HCT116 (cell line): ENCODE results near the gene NEK6. TPM values are rescaled to one million over a fixed set of nuclear protein-coding genes. Genes with fewer than 3 reads are reported as not detected.

Source experiments
- ATAC-seq: fragments of 200-7000 bp; cut with Tn5 transposase; 2 replicates; pipeline ENCODE4 v1.9.1; 2020; ENCODE audit warnings: mild to moderate bottlenecking, moderate library complexity
- BruUV-seq: library from RNA; stranded (reverse); fragments of 400-500 nt; replicated peaks from 2 replicates; lab custom pipeline; 2021; lab: Mats Ljungman, UMichigan
- CTCF ChIA-PET: fragments of 300-600 bp; sonication (Branson Sonifier 250); formaldehyde crosslinking; loops from one replicate; lab custom pipeline; 2021; ENCODE audit warnings: antibody characterized with exemption; lab: Charles Lee
- POLR2A ChIA-PET: fragments of 300-600, 350-600 bp; sonication (Branson Sonifier 250); formaldehyde crosslinking; loops from one replicate; lab custom pipeline; 2021; ENCODE audit warnings: antibody characterized with exemption; lab: Charles Lee
- RAD21 ChIA-PET, 2 experiments: fragments of 300-600 bp; sonication (Branson Sonifier 250); formaldehyde crosslinking; loops; one replicate each; lab custom pipeline; 2023; ENCODE audit warnings: low total read pairs in 2 of 2; ENCODE audit not compliant: uncharacterized antibody in 2 of 2, unreplicated experiment in 2 of 2, low non-redundant PET in 1 of 2; lab: Charles Lee
- DNase-seq: peaks from one replicate; pipeline ENCODE4 v3.0.0-alpha.2; 2010; ENCODE audit warnings: low read depth, low spot score
- H2AFZ ChIP-seq: fragments of 200-600 bp; shearing (Covaris generic), sonication (generic); 2 replicates; pipeline ENCODE4 v1.6.1; 2017; ENCODE audit warnings: low read depth, mixed run types, mixed read lengths, antibody characterized with exemption, low read length; ENCODE audit not compliant: poor library complexity, severe bottlenecking
- H3K27ac ChIP-seq: 2 replicates; pipeline ENCODE4 v1.5.1; 2012; ENCODE audit warnings: low read depth, low read length
- H3K27me3 ChIP-seq: fragments of 200-600 bp; sonication (generic); 2 replicates; pipeline ENCODE4 v1.6.1; 2016; ENCODE audit warnings: mixed run types, low read length, mixed read lengths; ENCODE audit not compliant: insufficient read depth
- H3K36me3 ChIP-seq, 2 experiments: fragments of 200-500 bp in 1 of 2; fragments of 200-600 bp in 1 of 2; sonication (Bioruptor generic) in 1 of 2; sonication (generic) in 1 of 2; 2 replicates each; pipeline versions ENCODE4 v1.5.1 to v1.6.1; 2014 to 2016; ENCODE audit warnings: low read length in 2 of 2, inconsistent platforms in 1 of 2, mixed read lengths in 1 of 2, mixed run types in 1 of 2; ENCODE audit not compliant: insufficient read depth in 2 of 2, control insufficient read depth in 1 of 2
- H3K4me1 ChIP-seq, 2 experiments: fragments of 200-600 bp in 1 of 2; sonication (generic) in 1 of 2; 2 replicates each; pipeline versions ENCODE4 v1.5.1 to v1.6.1; 2012 to 2017; ENCODE audit warnings: low read length in 2 of 2, inconsistent platforms in 1 of 2, mild to moderate bottlenecking in 1 of 2, mixed read lengths in 1 of 2, mixed run types in 1 of 2, moderate library complexity in 1 of 2; ENCODE audit not compliant: insufficient read depth in 2 of 2, control insufficient read depth in 1 of 2
- H3K4me2 ChIP-seq: fragments of 200-600 bp; sonication (generic); 2 replicates; pipeline ENCODE4 v1.6.1; 2017; ENCODE audit warnings: mixed run types, low read length, mixed read lengths
- H3K4me3 ChIP-seq, 2 experiments: fragments of 200-600 bp in 1 of 2; sonication (generic) in 1 of 2; replicated peaks in 1 of 2; 2 replicates each; pipeline ENCODE4 v1.5.1; 2011 to 2016; ENCODE audit warnings: low read length in 2 of 2, control low read depth in 1 of 2, low read depth in 1 of 2, mild to moderate bottlenecking in 1 of 2, mixed read lengths in 1 of 2, mixed run types in 1 of 2
- H3K79me2 ChIP-seq: fragments of 200-600 bp; sonication (generic); 2 replicates; pipeline ENCODE4 v1.6.1; 2017; ENCODE audit warnings: mild to moderate bottlenecking, mixed run types, low read length, moderate library complexity, mixed read lengths; ENCODE audit not compliant: insufficient read depth
- H3K9ac ChIP-seq: fragments of 200-600 bp; sonication (generic); 2 replicates; pipeline ENCODE4 v1.6.1; 2016; ENCODE audit warnings: low read length, mixed read lengths
- H3K9me2 ChIP-seq: fragments of 200-600 bp; sonication (generic), shearing (Covaris generic); 2 replicates; pipeline ENCODE4 v1.6.1; 2017; ENCODE audit warnings: mixed run types, mild to moderate bottlenecking, moderate library complexity; ENCODE audit not compliant: insufficient read depth
- H3K9me3 ChIP-seq, 2 experiments: fragments of 200-500 bp in 1 of 2; fragments of 200-600 bp in 1 of 2; sonication (Bioruptor generic) in 1 of 2; sonication (generic) in 1 of 2; 2 replicates each; pipeline ENCODE4 v1.6.1; 2014 to 2017; ENCODE audit warnings: low read length in 2 of 2, mixed read lengths in 2 of 2, inconsistent platforms in 1 of 2, low read depth in 1 of 2, mild to moderate bottlenecking in 1 of 2, mixed run types in 1 of 2, moderate library complexity in 1 of 2; ENCODE audit not compliant: control insufficient read depth in 1 of 2, insufficient read depth in 1 of 2
- H4K20me1 ChIP-seq: fragments of 200-600 bp; sonication (generic), shearing (Covaris generic); 2 replicates; pipeline ENCODE4 v1.6.1; 2017; ENCODE audit warnings: mixed run types, mild to moderate bottlenecking, moderate library complexity; ENCODE audit not compliant: insufficient read depth
- ELF1 ChIP-seq: IDR thresholded peaks from 2 replicates; pipeline ENCODE4 v1.6.1; 2012; ENCODE audit warnings: low read depth, borderline replicate concordance
- FOSL1 ChIP-seq: IDR thresholded peaks from 2 replicates; pipeline ENCODE4 v1.6.1; 2012; ENCODE audit warnings: low read depth
- SIN3A ChIP-seq: IDR thresholded peaks from 2 replicates; pipeline ENCODE4 v1.6.1; 2012; ENCODE audit warnings: low read depth
- TCF7L2 ChIP-seq: IDR thresholded peaks from 2 replicates; pipeline ENCODE4 v1.7.0; 2011; ENCODE audit warnings: borderline replicate concordance, inconsistent platforms; ENCODE audit not compliant: insufficient read depth, insufficient read length; ENCODE audit errors: extremely low read depth
- YY1 ChIP-seq: IDR thresholded peaks from 2 replicates; pipeline ENCODE4 v1.6.1; 2011; ENCODE audit warnings: low read length, low read depth, moderate library complexity, mild to moderate bottlenecking; ENCODE audit not compliant: insufficient replicate concordance; ENCODE audit errors: extremely low read depth
- ZFX ChIP-seq: fragments of 450-650 bp; IDR thresholded peaks from 2 replicates; pipeline ENCODE4 v1.6.1; 2017
- ZNF274 ChIP-seq: fragments of 200-500 bp; sonication (Bioruptor generic); IDR thresholded peaks from 2 replicates; pipeline ENCODE4 v1.6.1; 2014; ENCODE audit warnings: mild to moderate bottlenecking, low read depth, low read length, inconsistent platforms
- intact Hi-C: fragments of 100-400 bp; cut with micrococcal nuclease; formaldehyde crosslinking; loops from 2 replicates; pipeline ENCODE4 v1.10.0; 2022
- total RNA-seq: library from RNA; stranded (reverse); gene quantifications from one replicate; pipeline ENCODE4 v1.2.1, GENCODE V29; 2021; ENCODE audit not compliant: unreplicated experiment
- TF ChIP-seq, protein P1 (sequence below): IDR thresholded peaks from 2 replicates; pipeline ENCODE4 v1.6.1; 2012
- TF ChIP-seq, protein P2 (sequence below): IDR thresholded peaks from 2 replicates; pipeline ENCODE4 v1.6.1; 2011; ENCODE audit warnings: mild to moderate bottlenecking, low read length, moderate library complexity; ENCODE audit not compliant: insufficient replicate concordance; ENCODE audit errors: extremely low read depth

Gene NEK6
- total RNA-seq, 1 experiment from 2014 or later: 40.8 TPM

DNA sequence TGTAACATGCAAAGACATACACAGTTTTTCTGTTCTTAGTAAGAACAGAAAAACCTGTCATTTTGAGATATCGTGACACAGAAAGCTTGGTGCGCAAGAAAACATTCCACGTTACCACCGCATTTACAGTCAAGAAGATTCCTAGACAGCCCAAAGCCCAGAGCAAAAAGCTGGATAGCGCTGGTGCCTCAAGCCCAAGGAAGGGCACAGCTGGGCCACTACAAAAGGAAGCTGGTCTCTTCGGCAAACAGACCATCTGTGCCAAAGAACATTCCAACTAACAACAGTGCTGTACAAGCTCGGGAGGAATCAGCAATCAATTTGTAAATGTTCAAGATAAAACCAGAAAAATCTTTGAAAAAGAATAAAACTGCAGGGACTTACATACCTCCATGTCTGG is 126.5 kb downstream of the NEK6 start:
- H2AFZ ChIP-seq: no peak overlapping the region
- no peak overlapping the region for H3K27ac ChIP-seq
- H3K9ac ChIP-seq: no peak overlapping the region
- ChIA-PET RAD21 (no interaction called here), POLR2A (no interaction called here), CTCF (interaction anchor here (1.3 kb wide), 1 partner anchor 26 kb away, joined by 3 read pairs; no protein-coding TSS in a partner anchor)
- peaks cover 96% of the 10 kb centered on the region for H3K79me2 ChIP-seq
- intact Hi-C loops: no loop called here
- DNase-seq (no peak), ATAC-seq (no peak)
- BruUV-seq: no TSS peak
- TF ChIP-seq ZFX (no peak), YY1 (no peak), SIN3A (no peak), ELF1 (no peak), FOSL1 (no peak), ZNF274 (no peak), TCF7L2 (no peak)
- TF ChIP-seq, protein P1, sequence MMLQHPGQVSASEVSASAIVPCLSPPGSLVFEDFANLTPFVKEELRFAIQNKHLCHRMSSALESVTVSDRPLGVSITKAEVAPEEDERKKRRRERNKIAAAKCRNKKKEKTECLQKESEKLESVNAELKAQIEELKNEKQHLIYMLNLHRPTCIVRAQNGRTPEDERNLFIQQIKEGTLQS: no peak
- TF ChIP-seq, protein P2, sequence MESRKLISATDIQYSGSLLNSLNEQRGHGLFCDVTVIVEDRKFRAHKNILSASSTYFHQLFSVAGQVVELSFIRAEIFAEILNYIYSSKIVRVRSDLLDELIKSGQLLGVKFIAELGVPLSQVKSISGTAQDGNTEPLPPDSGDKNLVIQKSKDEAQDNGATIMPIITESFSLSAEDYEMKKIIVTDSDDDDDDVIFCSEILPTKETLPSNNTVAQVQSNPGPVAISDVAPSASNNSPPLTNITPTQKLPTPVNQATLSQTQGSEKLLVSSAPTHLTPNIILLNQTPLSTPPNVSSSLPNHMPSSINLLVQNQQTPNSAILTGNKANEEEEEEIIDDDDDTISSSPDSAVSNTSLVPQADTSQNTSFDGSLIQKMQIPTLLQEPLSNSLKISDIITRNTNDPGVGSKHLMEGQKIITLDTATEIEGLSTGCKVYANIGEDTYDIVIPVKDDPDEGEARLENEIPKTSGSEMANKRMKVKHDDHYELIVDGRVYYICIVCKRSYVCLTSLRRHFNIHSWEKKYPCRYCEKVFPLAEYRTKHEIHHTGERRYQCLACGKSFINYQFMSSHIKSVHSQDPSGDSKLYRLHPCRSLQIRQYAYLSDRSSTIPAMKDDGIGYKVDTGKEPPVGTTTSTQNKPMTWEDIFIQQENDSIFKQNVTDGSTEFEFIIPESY: no peak
- H3K9me3 ChIP-seq: no peaks in the 10 kb centered on the region
- H3K27me3 ChIP-seq: no peaks in the 10 kb centered on the region
- peaks cover 6 to 32% of the 10 kb centered on the region in 2 experiments; a peak in 2 of 4 replicates for H3K36me3 ChIP-seq
- no peak overlapping the region for H3K4me2 ChIP-seq
- no peaks in the 10 kb centered on the region for H3K9me2 ChIP-seq
- H3K4me1 ChIP-seq: peaks cover 0 to 6% of the 10 kb centered on the region in 2 experiments; a peak in 1 of 4 replicates
- H3K4me3 ChIP-seq: no peak overlapping the region
- H4K20me1 ChIP-seq: peaks cover 12% of the 10 kb centered on the region; the same call in 1 of the 2 replicates
